Kidney (tissue), 14 donors: ENCODE measurements around the gene CEP131. TPM values are rescaled to one million over a fixed set of nuclear protein-coding genes. Genes with fewer than 3 reads are reported as not detected.

ENCODE experiments used
- DNase-seq, 5 donors: peaks; one replicate each; pipeline ENCODE4 v3.0.0-alpha.2; 2013 to 2020
- FAIRE-seq: peaks from 2 replicates; lab custom pipeline; 2012; peaks lifted over from hg19 to GRCh38; lab: Jason Lieb, UNC
- H3K27ac ChIP-seq, 2 donors: one replicate each; pipeline ENCODE4 v1.7.0; 2013; ENCODE audit warnings: low read depth in 2 of 2, low read length in 2 of 2, inconsistent platforms in 1 of 2
- H3K27me3 ChIP-seq: one replicate; pipeline ENCODE4 v1.7.1; 2013; ENCODE audit warnings: low read length, inconsistent platforms; ENCODE audit not compliant: control insufficient read depth, insufficient read depth
- H3K36me3 ChIP-seq, 3 donors: one replicate each; pipeline versions ENCODE4 v1.7.0 to v1.7.1; 2013; ENCODE audit warnings: low read length in 3 of 3, control low read depth in 1 of 3, inconsistent platforms in 1 of 3; ENCODE audit not compliant: insufficient read depth in 3 of 3, control insufficient read depth in 2 of 3
- H3K4me1 ChIP-seq, 3 donors: one replicate each; pipeline versions ENCODE4 v1.7.0 to v1.7.1; 2013; ENCODE audit warnings: low read length in 3 of 3, inconsistent platforms in 1 of 3, low read depth in 1 of 3; ENCODE audit not compliant: control insufficient read depth in 2 of 3, insufficient read depth in 2 of 3
- H3K4me3 ChIP-seq, 3 donors: one replicate each; pipeline versions ENCODE4 v1.7.0 to v1.8.1; 2013; ENCODE audit warnings: low read length in 3 of 3, control low read depth in 1 of 3, inconsistent platforms in 1 of 3
- H3K9ac ChIP-seq, 3 donors: one replicate each; pipeline versions ENCODE4 v1.7.0 to v1.7.1; 2013; ENCODE audit warnings: low read length in 3 of 3, control low read depth in 1 of 3, inconsistent platforms in 1 of 3
- H3K9me3 ChIP-seq, 3 donors: one replicate each; pipeline versions ENCODE4 v1.7.0 to v1.7.1; 2013; ENCODE audit warnings: low read length in 3 of 3, control low read depth in 1 of 3, inconsistent platforms in 1 of 3; ENCODE audit not compliant: control insufficient read depth in 2 of 3, insufficient read depth in 1 of 3
- intact Hi-C: fragments of 100-400 bp; cut with DNase I; formaldehyde crosslinking; loops from one replicate; pipeline ENCODE4 v1.11.1; 2022
- polyA plus RNA-seq: library from polyadenylated mRNA; stranded (reverse); fragments of 350-450 nt; fragmentation: Illumina TruSeq; extraction: RNeasy Lipid Tissue Mini Kit (QIAGEN cat#74804); gene quantifications from one replicate; pipeline ENCODE4 v1.2.3, GENCODE V29; 2014; ENCODE audit warnings: low read depth, low replicate concordance; ENCODE audit not compliant: insufficient read depth
- total RNA-seq: library from RNA; stranded (reverse); fragmentation: NEBNext Ultra II Directional; extraction: Animal tissue kit (Norgen Biotek cat#: 25700); gene quantifications from one replicate; pipeline ENCODE4 v1.2.1, GENCODE V29; 2021
- TF ChIP-seq, protein P1 (sequence below): IDR thresholded peaks from 3 replicates; pipeline ENCODE4 v1.5.1; 2012; ENCODE audit warnings: mild to moderate bottlenecking, moderate library complexity, borderline replicate concordance; ENCODE audit not compliant: insufficient read depth; ENCODE audit errors: extremely low read depth
- donor health status: control.
- donor health status: control.
- donor health status: control.
- donor health status: control.
- donor health status: control.
- donor health status: DM: yes; HTN: yes; CAD: no.
- donor health status: Normal renal cell carcinoma (clear cell type).

Gene CEP131
- total and polyA plus RNA-seq, 2 donors from 2014 or later: 6.9 to 7.5 TPM

DNA sequence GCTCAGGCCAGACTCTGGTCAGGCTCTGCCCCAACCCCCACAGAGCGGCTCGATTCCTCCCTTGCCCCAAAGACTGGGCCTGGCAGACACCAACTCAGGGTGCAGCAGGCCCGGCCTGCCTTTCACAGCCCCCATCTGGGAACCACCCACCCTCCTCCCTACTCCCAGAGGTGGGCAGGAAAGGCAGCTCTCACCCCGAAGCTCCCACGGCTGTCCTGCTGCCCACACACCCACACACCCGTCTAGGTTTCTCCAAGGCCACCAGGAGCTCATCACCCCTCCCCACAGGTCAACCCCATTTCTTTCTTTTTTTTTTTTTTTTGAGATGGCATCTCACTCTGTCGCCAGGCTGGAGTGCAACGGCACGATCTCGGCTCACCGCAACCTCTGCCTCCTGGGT lies 3.8 kb downstream of the CEP131 start:
- intact Hi-C loops: loop anchor here (10.0 kb wide), 1 partner anchor 774 kb away; no protein-coding TSS in a partner anchor
- H3K27ac ChIP-seq: no peak overlapping the region
- TF ChIP-seq, protein P1, sequence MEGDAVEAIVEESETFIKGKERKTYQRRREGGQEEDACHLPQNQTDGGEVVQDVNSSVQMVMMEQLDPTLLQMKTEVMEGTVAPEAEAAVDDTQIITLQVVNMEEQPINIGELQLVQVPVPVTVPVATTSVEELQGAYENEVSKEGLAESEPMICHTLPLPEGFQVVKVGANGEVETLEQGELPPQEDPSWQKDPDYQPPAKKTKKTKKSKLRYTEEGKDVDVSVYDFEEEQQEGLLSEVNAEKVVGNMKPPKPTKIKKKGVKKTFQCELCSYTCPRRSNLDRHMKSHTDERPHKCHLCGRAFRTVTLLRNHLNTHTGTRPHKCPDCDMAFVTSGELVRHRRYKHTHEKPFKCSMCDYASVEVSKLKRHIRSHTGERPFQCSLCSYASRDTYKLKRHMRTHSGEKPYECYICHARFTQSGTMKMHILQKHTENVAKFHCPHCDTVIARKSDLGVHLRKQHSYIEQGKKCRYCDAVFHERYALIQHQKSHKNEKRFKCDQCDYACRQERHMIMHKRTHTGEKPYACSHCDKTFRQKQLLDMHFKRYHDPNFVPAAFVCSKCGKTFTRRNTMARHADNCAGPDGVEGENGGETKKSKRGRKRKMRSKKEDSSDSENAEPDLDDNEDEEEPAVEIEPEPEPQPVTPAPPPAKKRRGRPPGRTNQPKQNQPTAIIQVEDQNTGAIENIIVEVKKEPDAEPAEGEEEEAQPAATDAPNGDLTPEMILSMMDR: no peak
- no peak overlapping the region for H3K9ac ChIP-seq
- H3K27me3 ChIP-seq: no peaks in the 10 kb centered on the region
- no peaks in the 10 kb centered on the region for H3K36me3 ChIP-seq
- H3K4me3 ChIP-seq: no peak overlapping the region
- no peaks in the 10 kb centered on the region for H3K9me3 ChIP-seq
- DNase-seq (no peak), FAIRE-seq (no peak)
- H3K4me1 ChIP-seq: peaks cover 0 to 14% (median 0%) of the 10 kb centered on the region in 3 donors

DNA sequence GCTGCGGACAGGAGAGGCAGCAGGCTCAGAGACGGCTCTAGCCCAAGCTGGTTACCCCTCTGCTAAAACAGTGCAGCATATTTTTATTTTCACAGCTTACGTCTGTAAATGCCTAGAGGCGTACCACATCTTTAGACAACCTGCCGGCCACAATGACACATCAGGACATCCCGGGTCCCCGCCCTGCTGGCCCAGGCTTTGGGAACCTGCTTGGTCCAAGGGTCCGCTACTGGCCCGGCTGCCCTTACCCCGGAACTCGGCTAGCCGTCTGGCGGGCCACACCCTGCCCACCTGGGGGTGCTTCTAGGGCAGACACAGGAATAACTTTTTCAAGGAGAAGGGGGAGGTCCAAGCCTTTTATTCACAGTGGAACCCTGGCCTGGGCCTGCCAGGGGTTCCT lies 4.3 kb downstream of the CEP131 start:
- Histone ChIP-seq H3K4me1 (peaks cover 0 to 14% (median 0%) of the 10 kb centered on the region in 3 donors), H3K36me3 (no peaks in the 10 kb centered on the region), H3K9ac (no peak overlapping the region), H3K9me3 (no peaks in the 10 kb centered on the region), H3K27ac (no peak overlapping the region), H3K4me3 (no peak overlapping the region), H3K27me3 (no peaks in the 10 kb centered on the region)
- FAIRE-seq (no peak), DNase-seq (no peak)
- intact Hi-C loops: loop anchor here (10.0 kb wide), 1 partner anchor 774 kb away; no protein-coding TSS in a partner anchor
- TF ChIP-seq, protein P1: no peak

- Histone ChIP-seq H3K27ac (no peak overlapping the region), H3K9me3 (no peaks in the 10 kb centered on the region), H3K9ac (no peak overlapping the region), H3K27me3 (no peaks in the 10 kb centered on the region), H3K4me1 (peaks cover 0 to 12% (median 0%) of the 10 kb centered on the region in 3 donors), H3K4me3 (no peak overlapping the region), H3K36me3 (no peaks in the 10 kb centered on the region)
- TF ChIP-seq, protein P1: no peak
- FAIRE-seq (no peak), DNase-seq (no peak)
- intact Hi-C loops: loop anchor here (10.0 kb wide), 1 partner anchor 773 kb away; no protein-coding TSS in a partner anchor
These were observed 5.3 kb downstream of the CEP131 start for GRCh38 chr17:81217491-81217890.

DNA sequence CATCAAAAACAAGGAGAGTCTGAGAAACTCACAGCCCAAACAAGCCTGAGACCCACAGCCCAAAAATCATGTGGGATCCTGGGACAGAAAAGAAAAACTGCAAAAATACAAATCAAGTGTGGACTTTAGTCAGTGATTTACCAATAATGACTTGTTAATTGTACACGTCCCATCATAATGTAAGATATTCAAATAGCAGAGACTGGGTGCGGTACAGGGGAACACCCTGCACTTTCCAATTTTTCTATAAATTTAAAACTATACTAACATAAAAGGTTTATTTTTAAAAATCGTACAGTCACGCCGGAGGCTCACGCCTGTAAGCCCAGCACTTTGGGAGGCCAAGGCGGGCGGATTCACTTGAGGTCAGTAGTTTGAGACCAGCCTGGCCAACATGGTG lies 8.8 kb downstream of the CEP131 start:
- no peak overlapping the region for H3K27ac ChIP-seq

More for the DNA sequence above, 8.8 kb downstream of the CEP131 start:
- Histone ChIP-seq H3K9me3 (no peaks in the 10 kb centered on the region), H3K36me3 (no peaks in the 10 kb centered on the region), H3K4me1 (no peaks in the 10 kb centered on the region), H3K9ac (no peak overlapping the region), H3K4me3 (no peak overlapping the region), H3K27me3 (no peaks in the 10 kb centered on the region)
- no peak for FAIRE-seq
- intact Hi-C loops: loop anchor here (10.0 kb wide), 1 partner anchor 769 kb away; no protein-coding TSS in a partner anchor
- TF ChIP-seq, protein P1: no peak
- no peak for DNase-seq
